ENCODE results near the gene NRL. TPM values are rescaled to one million over a fixed set of nuclear protein-coding genes. Genes with fewer than 3 reads are reported as not detected.

Gene NRL
- total RNA-seq, 3 donors from 2014 or later (not counting 1 experiment from before 2014, with no cell fraction given), result 0.78 to 3.3 (median 2.8) TPM

DNA sequence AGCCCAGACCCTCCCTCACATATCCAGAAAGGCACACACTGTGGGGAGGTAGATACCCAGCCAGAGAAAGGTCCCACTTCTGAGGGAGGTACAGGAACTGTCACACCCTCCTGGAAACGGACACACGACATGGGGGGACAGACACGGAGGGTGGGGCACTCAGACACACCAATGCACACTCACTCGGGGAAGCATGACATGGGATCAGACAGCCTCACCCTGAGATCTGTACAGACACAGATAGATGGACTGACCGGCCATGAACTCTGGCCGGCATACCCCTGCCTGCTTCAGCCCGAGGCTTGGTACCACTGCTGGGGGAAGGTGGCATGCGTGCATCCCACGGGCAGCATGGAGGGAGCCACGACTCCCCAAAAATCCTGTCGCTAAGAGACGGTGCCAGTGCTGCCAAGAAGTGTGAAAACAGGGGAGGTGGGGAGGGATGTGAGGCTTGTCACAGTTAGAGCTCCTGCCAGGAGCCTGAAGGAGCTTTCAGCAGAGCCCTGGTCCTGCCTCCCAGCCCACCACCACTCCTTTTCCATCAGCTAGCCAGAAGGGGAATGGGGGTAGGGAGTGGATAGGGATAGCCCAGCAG, 42.8 kb downstream of the NRL start:
- no peak overlapping the region for H3K27ac Mint-ChIP-seq
- no peaks in the 10 kb centered on the region for H3K36me3 Mint-ChIP-seq
- no peaks in the 10 kb centered on the region for H3K4me1 Mint-ChIP-seq
- WGBS (ENCODE audit: insufficient coverage), result 84% methylated on average over 12 of the region's 12 CpGs
- peaks cover 0 to 7% of the 10 kb centered on the region in 2 donors for H3K27me3 Mint-ChIP-seq (ENCODE audit: low read depth in 2 of 2)
- peaks cover 4% of the 10 kb centered on the region for H3K4me1 ChIP-seq (ENCODE audit: control insufficient read depth, insufficient read depth, low read length)
- intact Hi-C loops (cut with micrococcal nuclease), result no loop called here
- no peak for DNase-seq
- H3K4me3 ChIP-seq (ENCODE audit: low read length), result no peak overlapping the region
- H3K27ac ChIP-seq (ENCODE audit: low read length), result no peak overlapping the region
- H3K9me3 Mint-ChIP-seq, result no peaks in the 10 kb centered on the region
- no peaks in the 10 kb centered on the region for H3K36me3 ChIP-seq (ENCODE audit: control insufficient read depth, insufficient read depth, low read length)
- no peaks in the 10 kb centered on the region for H3K27me3 ChIP-seq (ENCODE audit: control insufficient read depth, insufficient read depth, low read length)
- no peaks in the 10 kb centered on the region for H3K9me3 ChIP-seq (ENCODE audit: control insufficient read depth, insufficient read depth, low read length)
- TF ChIP-seq, protein P1, sequence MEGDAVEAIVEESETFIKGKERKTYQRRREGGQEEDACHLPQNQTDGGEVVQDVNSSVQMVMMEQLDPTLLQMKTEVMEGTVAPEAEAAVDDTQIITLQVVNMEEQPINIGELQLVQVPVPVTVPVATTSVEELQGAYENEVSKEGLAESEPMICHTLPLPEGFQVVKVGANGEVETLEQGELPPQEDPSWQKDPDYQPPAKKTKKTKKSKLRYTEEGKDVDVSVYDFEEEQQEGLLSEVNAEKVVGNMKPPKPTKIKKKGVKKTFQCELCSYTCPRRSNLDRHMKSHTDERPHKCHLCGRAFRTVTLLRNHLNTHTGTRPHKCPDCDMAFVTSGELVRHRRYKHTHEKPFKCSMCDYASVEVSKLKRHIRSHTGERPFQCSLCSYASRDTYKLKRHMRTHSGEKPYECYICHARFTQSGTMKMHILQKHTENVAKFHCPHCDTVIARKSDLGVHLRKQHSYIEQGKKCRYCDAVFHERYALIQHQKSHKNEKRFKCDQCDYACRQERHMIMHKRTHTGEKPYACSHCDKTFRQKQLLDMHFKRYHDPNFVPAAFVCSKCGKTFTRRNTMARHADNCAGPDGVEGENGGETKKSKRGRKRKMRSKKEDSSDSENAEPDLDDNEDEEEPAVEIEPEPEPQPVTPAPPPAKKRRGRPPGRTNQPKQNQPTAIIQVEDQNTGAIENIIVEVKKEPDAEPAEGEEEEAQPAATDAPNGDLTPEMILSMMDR (IDR thresholded peaks at IDR 0.05), result no peak
- no peak for ATAC-seq
- H3K4me3 Mint-ChIP-seq, result no peak overlapping the region

DNA sequence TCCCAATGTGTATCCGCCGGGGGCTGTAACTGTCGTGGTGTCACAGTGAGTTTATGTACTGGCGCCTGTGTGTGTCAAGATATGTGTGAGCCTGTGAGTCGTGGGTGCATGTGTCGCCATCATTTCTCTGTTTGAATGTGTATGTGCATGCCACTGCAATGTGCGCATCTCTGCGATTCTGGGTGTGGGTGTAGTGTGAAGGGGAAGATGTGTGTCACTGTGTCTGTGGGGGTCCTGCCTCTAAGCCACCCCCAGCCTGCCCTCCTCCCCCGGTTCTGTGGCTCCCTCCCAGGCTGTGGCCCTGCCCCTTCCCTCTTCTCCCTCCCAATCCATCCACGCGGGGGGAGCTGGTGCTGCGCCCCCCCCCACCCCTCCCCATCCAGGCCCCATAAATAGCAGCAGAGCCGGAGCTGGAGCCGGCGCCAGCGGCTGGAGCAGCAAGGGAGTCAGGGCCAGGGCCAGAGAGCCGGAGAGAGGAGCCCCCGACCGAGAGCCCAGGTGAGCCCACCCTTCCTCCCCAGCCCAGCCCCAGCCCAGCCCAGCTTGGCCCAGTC, 43.5 kb downstream of the NRL start, which contains the start of gene CPNE6:
Gene CPNE6, plus strand, starts transcription at position 419 of the 554 bp plus-strand sequence. CDS start 1,375 bp downstream, outside the sequence.
- TF ChIP-seq, protein P1 (IDR thresholded peaks at IDR 0.05), result no peak
- Mint-ChIP-seq H3K27ac (no peak within 1 kb of the TSS), H3K9me3 (no peaks in the 10 kb centered on the region), H3K4me1 (no peaks in the 10 kb centered on the region), H3K4me3 (no peak within 1 kb of the TSS), H3K36me3 (no peaks in the 10 kb centered on the region), H3K27me3 (ENCODE audit: low read depth in 2 of 2) (peaks cover 0 to 7% of the 10 kb centered on the region in 2 donors)
- intact Hi-C loops (cut with micrococcal nuclease), result no loop called here
- Histone ChIP-seq H3K9me3 (ENCODE audit: control insufficient read depth, insufficient read depth, low read length) (no peaks in the 10 kb centered on the region), H3K27ac (ENCODE audit: low read length) (no peak within 1 kb of the TSS), H3K4me1 (ENCODE audit: control insufficient read depth, insufficient read depth, low read length) (peaks cover 4% of the 10 kb centered on the region), H3K36me3 (ENCODE audit: control insufficient read depth, insufficient read depth, low read length) (no peaks in the 10 kb centered on the region), H3K27me3 (ENCODE audit: control insufficient read depth, insufficient read depth, low read length) (no peaks in the 10 kb centered on the region), H3K4me3 (ENCODE audit: low read length) (no peak within 1 kb of the TSS)
- WGBS (ENCODE audit: insufficient coverage), result 80% methylated on average over 19 of the region's 19 CpGs
- ATAC-seq (no peak), DNase-seq (no peak)

DNA sequence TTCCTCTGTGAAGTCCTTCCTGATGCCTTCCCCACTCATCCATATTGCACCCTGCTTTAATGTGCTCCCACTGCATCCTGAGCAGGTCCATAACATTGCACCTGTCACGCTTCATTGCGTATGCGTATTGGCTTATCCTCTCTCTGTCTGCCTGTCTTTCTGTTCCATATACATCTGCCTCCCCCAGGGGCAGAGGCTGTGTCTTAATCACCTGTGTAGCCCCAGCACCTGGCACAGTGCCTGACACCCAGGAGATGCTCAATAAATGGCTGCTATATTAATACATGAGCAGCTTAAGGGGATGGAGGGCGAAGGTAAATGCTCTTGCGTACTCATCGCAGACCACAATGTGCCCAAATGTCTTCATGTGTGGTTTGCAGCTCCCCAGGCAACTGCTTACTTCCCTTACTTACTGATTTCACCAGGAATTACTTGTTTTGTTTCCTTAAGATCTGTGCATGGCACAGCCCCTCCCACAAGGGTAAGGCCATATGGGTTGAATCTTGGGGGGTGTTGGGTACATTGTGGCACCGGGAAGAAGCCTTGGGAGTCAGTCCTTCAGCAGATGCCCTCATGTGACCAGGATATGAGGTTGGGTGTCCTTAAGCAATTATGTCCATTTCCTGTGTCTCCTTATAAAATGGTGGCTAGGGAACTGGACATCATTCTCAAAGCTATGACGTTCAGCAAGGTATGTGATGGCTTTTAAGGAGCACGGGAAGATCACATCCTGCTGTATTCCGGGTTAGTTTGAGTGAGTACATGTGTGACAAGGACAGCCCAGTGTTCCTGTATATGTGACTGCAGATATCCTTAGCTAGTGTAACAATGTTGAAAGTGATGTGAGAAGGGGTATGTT, 44.2 kb downstream of the NRL start:
- TF ChIP-seq, protein P1 (IDR thresholded peaks at IDR 0.05), result no peak
- Histone ChIP-seq H3K27ac (ENCODE audit: low read length) (no peak overlapping the region), H3K36me3 (ENCODE audit: control insufficient read depth, insufficient read depth, low read length) (no peaks in the 10 kb centered on the region), H3K4me1 (ENCODE audit: control insufficient read depth, insufficient read depth, low read length) (peaks cover 1% of the 10 kb centered on the region), H3K27me3 (ENCODE audit: control insufficient read depth, insufficient read depth, low read length) (no peaks in the 10 kb centered on the region), H3K9me3 (ENCODE audit: control insufficient read depth, insufficient read depth, low read length) (no peaks in the 10 kb centered on the region), H3K4me3 (ENCODE audit: low read length) (no peak overlapping the region)
- H3K4me3 Mint-ChIP-seq, result no peak overlapping the region
- WGBS (ENCODE audit: insufficient coverage), result 86% methylated on average over 10 of the region's 10 CpGs
- intact Hi-C loops (cut with micrococcal nuclease), result no loop called here
- no peak for DNase-seq
- no peak for ATAC-seq
- H3K36me3 Mint-ChIP-seq, result no peaks in the 10 kb centered on the region
- peaks cover 0 to 7% of the 10 kb centered on the region in 2 donors for H3K27me3 Mint-ChIP-seq (ENCODE audit: low read depth in 2 of 2)
- H3K9me3 Mint-ChIP-seq, result no peaks in the 10 kb centered on the region
- H3K27ac Mint-ChIP-seq, result no peak overlapping the region
- H3K4me1 Mint-ChIP-seq, result no peaks in the 10 kb centered on the region

Measured in natural killer cell (primary cell).